Measurements from ENCODE around the gene AKAP5.
A peak's percentile ranks its signal among the peaks of the same experiment; 100 is the strongest.

Gene AKAP5

GRCh38 chr14:64502887-64503433 is 37.7 kb downstream of the AKAP5 start:
- TF ChIP-seq CTCF (IDR thresholded peaks at IDR 0.05; ENCODE audit: low read depth, low read length, missing control alignments), result no peak
- H3K4me3 ChIP-seq (ENCODE audit: low read depth, low read length), result peak overlapping the region; percentile 52
- in situ Hi-C loops (cut with HindIII; ENCODE audit: low sequenced_read_pairs), result no loop called here
- no peak for DNase-seq (ENCODE audit: low read depth)

GRCh38 chr14:64503434-64504309 is 38.4 kb downstream of the AKAP5 start, which contains the start of gene ZBTB25:
Gene ZBTB25, minus strand, starts transcription at chr14:64503838. Its CDS starts 13,305 bp downstream, at chr14:64490533.
- in situ Hi-C loops (cut with HindIII; ENCODE audit: low sequenced_read_pairs), result no loop called here
- TF ChIP-seq CTCF (IDR thresholded peaks at IDR 0.05; ENCODE audit: low read depth, low read length, missing control alignments), result no peak
- DNase-seq (ENCODE audit: low read depth), result peak; percentile 77
- H3K4me3 ChIP-seq (ENCODE audit: low read depth, low read length), result peak within 1 kb of the TSS; percentile 52

DNA sequence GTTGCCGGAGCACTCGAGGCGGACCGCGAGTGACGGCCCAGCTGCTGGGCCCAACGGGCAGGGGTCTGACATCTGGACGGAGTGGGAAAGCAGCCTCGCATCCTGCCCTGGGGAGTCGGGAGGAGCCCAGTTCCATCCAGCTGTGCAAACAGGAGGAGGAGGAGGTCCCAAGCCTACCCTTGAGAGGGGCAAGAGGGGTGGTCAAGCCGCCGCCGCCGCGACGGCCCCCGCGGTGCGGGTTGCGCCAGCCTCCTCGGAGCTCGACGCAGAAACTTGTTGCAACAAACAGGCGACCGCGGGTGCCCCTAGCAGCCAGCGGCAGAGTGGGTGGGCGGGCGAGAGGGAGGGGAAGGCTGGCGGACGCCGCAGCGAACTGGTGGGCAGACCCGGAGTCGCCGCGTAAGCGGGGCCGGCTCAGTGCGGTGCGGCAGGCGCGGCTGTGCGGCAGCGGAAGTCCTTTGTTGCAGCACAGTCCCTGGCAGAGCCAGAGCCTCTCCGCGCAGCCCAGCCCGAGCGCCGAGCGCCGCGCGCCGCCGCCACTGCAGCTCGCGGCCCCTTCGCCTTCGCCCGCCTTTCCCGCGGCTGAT is 39.1 kb downstream of the AKAP5 start, which contains the start of gene ZBTB1:
ZBTB1 (plus strand) TSS at position 461 of the 587 bp plus-strand sequence. CDS start 16,735 bp downstream, outside the sequence.
- peak; percentile 40 for DNase-seq (ENCODE audit: low read depth)
- in situ Hi-C loops (cut with HindIII; ENCODE audit: low sequenced_read_pairs), result no loop called here
- no peak for TF ChIP-seq CTCF (IDR thresholded peaks at IDR 0.05; ENCODE audit: low read depth, low read length, missing control alignments)
- H3K4me3 ChIP-seq (ENCODE audit: low read depth, low read length), result peak within 1 kb of the TSS; percentile 52

DNA sequence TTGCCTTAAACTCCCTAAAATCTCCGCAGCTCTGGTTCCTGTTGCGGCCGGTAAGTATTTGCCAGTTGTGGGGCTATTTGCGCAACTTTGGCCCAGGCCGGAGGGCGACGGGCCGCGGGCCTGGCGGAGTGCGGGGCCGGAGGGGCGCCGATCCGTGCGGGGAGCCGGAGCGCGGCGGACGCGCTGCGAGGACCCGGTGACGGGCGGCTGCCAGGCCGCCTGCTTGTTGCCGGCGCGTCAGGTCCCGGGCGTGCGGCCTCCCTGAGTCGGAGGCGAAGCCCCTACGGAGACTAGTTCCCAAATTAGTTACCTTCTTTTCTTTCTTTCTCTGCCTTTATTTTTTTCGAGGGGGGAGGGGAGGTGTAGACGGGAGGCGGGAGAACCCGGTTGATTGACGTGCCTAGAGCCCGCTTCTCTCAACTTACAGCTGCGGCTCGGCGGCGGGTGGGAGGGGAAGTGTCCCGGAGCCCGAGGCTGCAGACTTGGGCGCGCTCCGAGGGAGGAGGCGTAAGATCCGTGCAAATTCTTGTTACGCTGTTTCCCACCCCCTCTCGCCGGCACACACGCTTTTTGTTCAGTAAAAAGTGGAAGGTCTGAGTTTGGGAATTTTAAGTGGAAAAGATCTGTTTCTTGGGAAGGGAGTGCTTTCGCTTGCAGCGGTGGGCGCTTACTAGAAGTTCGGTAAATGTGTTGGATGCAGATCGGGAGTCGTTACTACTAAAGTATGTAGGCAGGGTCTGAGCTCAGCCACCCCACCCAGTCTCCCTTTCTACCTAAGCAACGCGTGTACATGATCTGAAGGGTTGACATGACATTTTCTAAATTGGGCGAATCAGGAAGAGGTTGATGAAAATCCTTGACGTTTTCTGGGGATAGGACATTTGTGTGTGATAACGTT is 39.8 kb downstream of the AKAP5 start:
- peak; percentile 45 for DNase-seq (ENCODE audit: low read depth)
- H3K4me3 ChIP-seq (ENCODE audit: low read depth, low read length), result peak overlapping the region; percentile 52
- in situ Hi-C loops (cut with HindIII; ENCODE audit: low sequenced_read_pairs), result no loop called here
- no peak for TF ChIP-seq CTCF (IDR thresholded peaks at IDR 0.05; ENCODE audit: low read depth, low read length, missing control alignments)

DNA sequence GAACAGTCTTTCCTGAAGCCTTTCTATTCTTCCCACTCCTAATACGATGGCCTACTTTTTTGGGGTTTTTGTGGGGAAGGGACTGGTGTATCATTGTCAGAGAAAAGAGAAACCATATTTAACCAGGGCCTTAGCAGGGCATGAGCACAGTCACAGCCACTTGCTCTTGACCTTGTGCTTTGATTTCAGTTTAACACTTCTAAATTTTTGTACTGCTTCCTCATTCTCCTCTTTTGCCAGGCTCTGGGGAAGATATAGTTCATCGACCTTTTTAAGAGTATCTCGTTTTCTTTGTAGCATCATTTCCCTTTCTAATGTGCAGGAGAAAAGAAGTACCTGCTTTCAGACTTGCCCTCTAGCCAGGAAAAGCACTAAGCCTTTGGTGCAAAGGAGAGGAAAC is 41.4 kb downstream of the AKAP5 start:
- no peak for DNase-seq (ENCODE audit: low read depth)
- TF ChIP-seq CTCF (IDR thresholded peaks at IDR 0.05; ENCODE audit: low read depth, low read length, missing control alignments), result no peak
- in situ Hi-C loops (cut with HindIII; ENCODE audit: low sequenced_read_pairs), result no loop called here
- peak overlapping the region; percentile 22 for H3K4me3 ChIP-seq (ENCODE audit: low read depth, low read length)
